BLaER1 treated with 17β-estradiol and CSF1 and Interleukin-3, amounts not matched to agents 10 nM and 100 nM (cell line): ENCODE results near the gene GLRA1.

Experiments used
- H3K27ac ChIP-seq, 11 experiments: shearing (Covaris generic); formaldehyde crosslinking; 2 replicates each; pipeline ENCODE4 v1.8.1; 2022
- H3K27me3 ChIP-seq, 11 experiments: shearing (Covaris generic); formaldehyde crosslinking; 2 replicates each; pipeline ENCODE4 v1.8.1; 2022
- H3K36me3 ChIP-seq, 11 experiments: shearing (Covaris generic); formaldehyde crosslinking; 2 replicates each; pipeline ENCODE4 v1.8.1; 2022
- H3K4me1 ChIP-seq, 10 experiments: shearing (Covaris generic); formaldehyde crosslinking; 2 replicates each; pipeline ENCODE4 v1.8.1; 2022
- H3K4me2 ChIP-seq, 11 experiments: shearing (Covaris generic); formaldehyde crosslinking; 2 replicates each; pipeline ENCODE4 v1.8.1; 2022
- H3K4me3 ChIP-seq, 10 experiments: shearing (Covaris generic); formaldehyde crosslinking; 2 replicates each; pipeline ENCODE4 v1.8.1; 2022
- H3K9ac ChIP-seq, 11 experiments: shearing (Covaris generic); formaldehyde crosslinking; 2 replicates each; pipeline ENCODE4 v1.8.1; 2022
- H3K9me3 ChIP-seq, 11 experiments: shearing (Covaris generic); formaldehyde crosslinking; replicated peaks in 1 of 11; 2 replicates each; pipeline ENCODE4 v1.8.1; 2022
- H4K20me1 ChIP-seq, 11 experiments: shearing (Covaris generic); formaldehyde crosslinking; 2 replicates each; pipeline ENCODE4 v1.8.1; 2022
- Cebpa-rat ChIP-seq, 11 experiments: shearing (Covaris generic); IDR thresholded peaks; 2 replicates each; pipeline ENCODE4 v1.8.1; 2022

The GLRA1 gene

GRCh38 chr5:151926188-151926587, 1.5 kb upstream of the GLRA1 start:
- H3K27me3 ChIP-seq: no peaks in the 10 kb centered on the region
- no peak overlapping the region for H3K4me3 ChIP-seq
- H3K9me3 ChIP-seq: peaks cover under 1 to 7% (median 3%) of the 10 kb centered on the region in 11 experiments; a peak in 16 of 22 replicates
- no peak overlapping the region for H3K4me2 ChIP-seq
- H4K20me1 ChIP-seq: peaks cover 0 to 4% (median 0%) of the 10 kb centered on the region in 11 experiments; a peak in 2 of 22 replicates
- no peaks in the 10 kb centered on the region for H3K4me1 ChIP-seq
- H3K36me3 ChIP-seq: no peaks in the 10 kb centered on the region
- H3K27ac ChIP-seq: no peak overlapping the region
- no peak for TF ChIP-seq Cebpa-rat (IDR thresholded peaks at IDR 0.05)
- H3K9ac ChIP-seq: no peak overlapping the region

- Histone ChIP-seq H3K4me2 (no peak overlapping the region), H3K4me3 (no peak overlapping the region), H4K20me1 (peaks cover 0 to 4% (median 0%) of the 10 kb centered on the region in 11 experiments; a peak in 2 of 22 replicates), H3K9ac (no peak overlapping the region), H3K36me3 (no peaks in the 10 kb centered on the region), H3K27ac (no peak overlapping the region), H3K27me3 (no peaks in the 10 kb centered on the region), H3K4me1 (no peaks in the 10 kb centered on the region), H3K9me3 (no peaks in the 10 kb centered on the region)
- TF ChIP-seq Cebpa-rat (IDR thresholded peaks at IDR 0.05): no peak
Observed at GRCh38 chr5:151925340-151925739, 689 bp upstream of the GLRA1 start.

- H3K4me2 ChIP-seq: no peak overlapping the region
- H3K27me3 ChIP-seq: no peaks in the 10 kb centered on the region
- peaks cover 0 to 4% (median 0%) of the 10 kb centered on the region in 11 experiments; a peak in 2 of 22 replicates for H4K20me1 ChIP-seq
- H3K9me3 ChIP-seq: no peaks in the 10 kb centered on the region
- no peak overlapping the region for H3K27ac ChIP-seq
- TF ChIP-seq Cebpa-rat (IDR thresholded peaks at IDR 0.05): no peak
- no peak overlapping the region for H3K4me3 ChIP-seq
- H3K9ac ChIP-seq: no peak overlapping the region
- H3K36me3 ChIP-seq: no peaks in the 10 kb centered on the region
- H3K4me1 ChIP-seq: no peaks in the 10 kb centered on the region
Observed at GRCh38 chr5:151923866-151924476, 680 bp downstream of the GLRA1 start.

- H3K4me1 ChIP-seq: no peaks in the 10 kb centered on the region
- no peaks in the 10 kb centered on the region for H3K36me3 ChIP-seq
- H3K27me3 ChIP-seq: no peaks in the 10 kb centered on the region
- H3K9me3 ChIP-seq: no peaks in the 10 kb centered on the region
- H4K20me1 ChIP-seq: peaks cover 0 to 4% (median 0%) of the 10 kb centered on the region in 11 experiments; a peak in 1 of 22 replicates
- no peak overlapping the region for H3K4me3 ChIP-seq
- no peak overlapping the region for H3K9ac ChIP-seq
- no peak overlapping the region for H3K4me2 ChIP-seq
- no peak for TF ChIP-seq Cebpa-rat (IDR thresholded peaks at IDR 0.05)
- no peak overlapping the region for H3K27ac ChIP-seq
Observed at GRCh38 chr5:151921916-151922315, 2.7 kb downstream of the GLRA1 start.

- Histone ChIP-seq H3K4me1 (no peaks in the 10 kb centered on the region), H3K9ac (no peak overlapping the region), H3K36me3 (no peaks in the 10 kb centered on the region), H4K20me1 (no peaks in the 10 kb centered on the region), H3K9me3 (no peaks in the 10 kb centered on the region), H3K27me3 (no peaks in the 10 kb centered on the region), H3K4me2 (no peak overlapping the region), H3K4me3 (no peak overlapping the region), H3K27ac (no peak overlapping the region)
- no peak for TF ChIP-seq Cebpa-rat (IDR thresholded peaks at IDR 0.05)
Observed at GRCh38 chr5:151917904-151918303, 6.7 kb downstream of the GLRA1 start.

- no peak for TF ChIP-seq Cebpa-rat (IDR thresholded peaks at IDR 0.05)
- Histone ChIP-seq H3K4me1 (no peaks in the 10 kb centered on the region), H3K4me2 (no peak overlapping the region), H3K9me3 (no peaks in the 10 kb centered on the region), H3K27ac (no peak overlapping the region), H4K20me1 (no peaks in the 10 kb centered on the region), H3K9ac (no peak overlapping the region), H3K36me3 (no peaks in the 10 kb centered on the region), H3K27me3 (no peaks in the 10 kb centered on the region), H3K4me3 (no peak overlapping the region)
Observed at GRCh38 chr5:151913425-151913824, 11.2 kb downstream of the GLRA1 start.

GRCh38 chr5:151912360-151912759, 12.3 kb downstream of the GLRA1 start:
- H3K9me3 ChIP-seq: no peaks in the 10 kb centered on the region
- H3K27me3 ChIP-seq: no peaks in the 10 kb centered on the region
- no peak overlapping the region for H3K27ac ChIP-seq
- H4K20me1 ChIP-seq: no peaks in the 10 kb centered on the region
- no peaks in the 10 kb centered on the region for H3K4me1 ChIP-seq
- H3K36me3 ChIP-seq: no peaks in the 10 kb centered on the region
- H3K4me3 ChIP-seq: no peak overlapping the region
- no peak for TF ChIP-seq Cebpa-rat (IDR thresholded peaks at IDR 0.05)
- H3K9ac ChIP-seq: no peak overlapping the region
- H3K4me2 ChIP-seq: no peak overlapping the region

GRCh38 chr5:151911011-151911410, 13.6 kb downstream of the GLRA1 start:
- Histone ChIP-seq H3K36me3 (no peaks in the 10 kb centered on the region), H3K4me1 (no peaks in the 10 kb centered on the region), H3K4me2 (no peak overlapping the region), H3K9me3 (no peaks in the 10 kb centered on the region), H4K20me1 (no peaks in the 10 kb centered on the region), H3K27me3 (no peaks in the 10 kb centered on the region), H3K4me3 (no peak overlapping the region), H3K9ac (no peak overlapping the region), H3K27ac (no peak overlapping the region)
- TF ChIP-seq Cebpa-rat (IDR thresholded peaks at IDR 0.05): no peak

GRCh38 chr5:151909628-151910027, 15.0 kb downstream of the GLRA1 start:
- H3K9me3 ChIP-seq: no peaks in the 10 kb centered on the region
- H3K27me3 ChIP-seq: no peaks in the 10 kb centered on the region
- no peaks in the 10 kb centered on the region for H3K4me1 ChIP-seq
- no peak overlapping the region for H3K4me3 ChIP-seq
- no peak overlapping the region for H3K4me2 ChIP-seq
- TF ChIP-seq Cebpa-rat (IDR thresholded peaks at IDR 0.05): no peak
- H3K27ac ChIP-seq: no peak overlapping the region
- H3K9ac ChIP-seq: no peak overlapping the region
- H3K36me3 ChIP-seq: no peaks in the 10 kb centered on the region
- H4K20me1 ChIP-seq: no peaks in the 10 kb centered on the region

- no peak overlapping the region for H3K4me3 ChIP-seq
- H3K27me3 ChIP-seq: no peaks in the 10 kb centered on the region
- no peak overlapping the region for H3K9ac ChIP-seq
- H3K27ac ChIP-seq: no peak overlapping the region
- no peak for TF ChIP-seq Cebpa-rat (IDR thresholded peaks at IDR 0.05)
- H3K4me2 ChIP-seq: no peak overlapping the region
- H3K36me3 ChIP-seq: no peaks in the 10 kb centered on the region
- no peaks in the 10 kb centered on the region for H3K4me1 ChIP-seq
- no peaks in the 10 kb centered on the region for H3K9me3 ChIP-seq
- H4K20me1 ChIP-seq: no peaks in the 10 kb centered on the region
Observed at GRCh38 chr5:151906246-151906645, 18.4 kb downstream of the GLRA1 start.
